CD14-positive monocyte (primary cell): ENCODE measurements around the gene IRF2BP2. TPM values are rescaled to one million over a fixed set of nuclear protein-coding genes. Genes with fewer than 3 reads are reported as not detected.

Experiments
- DNase-seq, 3 donors: peaks; one replicate each; pipeline ENCODE4 v3.0.0-alpha.2; 2011 to 2022
- H2AFZ ChIP-seq: 2 replicates; pipeline ENCODE4 v1.6.0; 2012; ENCODE audit warnings: mild to moderate bottlenecking, low read depth, low read length, inconsistent platforms; ENCODE audit not compliant: insufficient read depth, poor library complexity, severe bottlenecking
- H3K27ac ChIP-seq, 2 donors: 1 replicate in 1 of 2; 2 replicates in 1 of 2; pipeline ENCODE4 v1.5.1; 2012 to 2013; ENCODE audit warnings: low read length in 2 of 2, control low read depth in 1 of 2, inconsistent platforms in 1 of 2, low read depth in 1 of 2, mild to moderate bottlenecking in 1 of 2
- H3K27me3 ChIP-seq, 2 donors: one replicate each; pipeline versions ENCODE4 v1.6.0 to v1.6.1; 2011 to 2013; ENCODE audit warnings: low read length in 2 of 2; ENCODE audit not compliant: control insufficient read depth in 2 of 2, insufficient read depth in 2 of 2
- H3K36me3 ChIP-seq, 2 donors: replicated peaks in 1 of 2; 1 replicate in 1 of 2; 2 replicates in 1 of 2; pipeline versions ENCODE4 v1.5.1 to v1.6.1; 2012 to 2013; ENCODE audit warnings: low read length in 2 of 2, control low read depth in 1 of 2, inconsistent platforms in 1 of 2, mild to moderate bottlenecking in 1 of 2; ENCODE audit not compliant: insufficient read depth in 2 of 2, control insufficient read depth in 1 of 2
- H3K4me1 ChIP-seq, 2 donors: 1 replicate in 1 of 2; 2 replicates in 1 of 2; pipeline versions ENCODE4 v1.5.1 to v1.6.1; 2012 to 2013; ENCODE audit warnings: low read length in 2 of 2, control low read depth in 1 of 2, inconsistent platforms in 1 of 2, mild to moderate bottlenecking in 1 of 2, moderate library complexity in 1 of 2; ENCODE audit not compliant: insufficient read depth in 2 of 2, control insufficient read depth in 1 of 2
- H3K4me2 ChIP-seq: replicated peaks from 2 replicates; pipeline ENCODE3; 2012; ENCODE audit warnings: low read length, moderate library complexity, mild to moderate bottlenecking; ENCODE audit not compliant: poor library complexity, severe bottlenecking; ENCODE audit errors: extremely low read depth
- H3K4me3 ChIP-seq, 3 experiments: fragments of 200-600 bp in 1 of 3; sonication (generic) in 1 of 3; replicated peaks in 1 of 3; 1 replicate in 2 of 3; 2 replicates in 1 of 3; pipeline ENCODE4 v1.5.1; 2011 to 2013; ENCODE audit warnings: low read length in 3 of 3, mild to moderate bottlenecking in 3 of 3, control low read depth in 2 of 3, low read depth in 2 of 3, inconsistent platforms in 1 of 3, moderate library complexity in 1 of 3
- H3K79me2 ChIP-seq: 2 replicates; pipeline ENCODE4 v1.6.0; 2012; ENCODE audit warnings: mild to moderate bottlenecking, control low read depth, inconsistent platforms, low read length, moderate library complexity; ENCODE audit not compliant: insufficient read depth
- H3K9ac ChIP-seq: 2 replicates; pipeline ENCODE4 v1.6.0; 2017; ENCODE audit warnings: low read length, mild to moderate bottlenecking; ENCODE audit not compliant: insufficient read depth, poor library complexity, severe bottlenecking
- H3K9me3 ChIP-seq, 2 donors: replicated peaks in 1 of 2; 1 replicate in 1 of 2; 2 replicates in 1 of 2; pipeline versions ENCODE4 v1.5.1 to v1.6.1; 2012 to 2013; ENCODE audit warnings: low read length in 2 of 2, control low read depth in 1 of 2; ENCODE audit not compliant: control insufficient read depth in 1 of 2, insufficient read depth in 1 of 2
- H4K20me1 ChIP-seq: 2 replicates; pipeline ENCODE4 v1.6.0; 2012; ENCODE audit warnings: mild to moderate bottlenecking, low read length, control low read depth, moderate library complexity; ENCODE audit not compliant: insufficient read depth
- H3K27ac Mint-ChIP-seq, 7 donors: one replicate each; pipeline ENCODE4 v1.8.0; 2020; ENCODE audit warnings: mild to moderate bottlenecking in 7 of 7, mixed read lengths in 7 of 7, moderate library complexity in 6 of 7, inconsistent platforms in 2 of 7
- H3K27me3 Mint-ChIP-seq, 3 donors: one replicate each; pipeline ENCODE4 v1.8.0; 2021 to 2022; ENCODE audit warnings: low read depth in 3 of 3, mild to moderate bottlenecking in 3 of 3, mixed read lengths in 3 of 3, moderate library complexity in 3 of 3, inconsistent platforms in 1 of 3
- H3K36me3 Mint-ChIP-seq, 2 donors: one replicate each; pipeline ENCODE4 v1.8.0; 2020; ENCODE audit warnings: mixed read lengths in 2 of 2, inconsistent platforms in 1 of 2, mild to moderate bottlenecking in 1 of 2
- H3K4me1 Mint-ChIP-seq: one replicate; pipeline ENCODE4 v1.8.0; 2020; ENCODE audit warnings: mild to moderate bottlenecking, mixed read lengths
- H3K4me3 Mint-ChIP-seq, 2 donors: one replicate each; pipeline ENCODE4 v1.8.0; 2020; ENCODE audit warnings: mild to moderate bottlenecking in 2 of 2, mixed read lengths in 2 of 2, moderate library complexity in 1 of 2
- H3K9me3 Mint-ChIP-seq, 7 donors: one replicate each; pipeline ENCODE4 v1.8.0; 2020 to 2022; ENCODE audit warnings: mixed read lengths in 7 of 7, mild to moderate bottlenecking in 6 of 7, moderate library complexity in 6 of 7, inconsistent platforms in 2 of 7
- CTCF ChIP-seq: fragments of 200-600 bp; IDR thresholded peaks from one replicate; pipeline ENCODE4 v1.8.0; 2022; ENCODE audit warnings: antibody characterized with exemption, mild to moderate bottlenecking
- WGBS: methylation state at CpG from one replicate; pipeline ENCODE4 v1.1.5; 2013; ENCODE audit warnings: missing lambda C conversion rate; ENCODE audit not compliant: insufficient coverage; 5-methylcytosine and 5-hydroxymethylcytosine counted together
- intact Hi-C, 2 donors: fragments of 100-400 bp; cut with micrococcal nuclease; formaldehyde crosslinking; loops; one replicate each; pipeline versions ENCODE4 v1.15.0 to v1.15.1; 2023
- polyA plus RNA-seq, 3 donors: library from polyadenylated mRNA; depleted of rRNA in 1 of 3; unstranded in 2 of 3; stranded (reverse) in 1 of 3; fragments of 300-500 nt in 2 of 3; fragments of >200 nt in 1 of 3; fragmentation: Illumina TruSeq in 2 of 3; gene quantifications; 1 replicate in 2 of 3; 2 replicates in 1 of 3; pipeline ENCODE4 v1.2.3, GENCODE V29; 2012 to 2021

IRF2BP2 gene
- polyA plus RNA-seq, 3 donors = 22.4 to 656 (median 22.6) TPM

- Mint-ChIP-seq H3K27me3 (peaks cover 0 to 2% (median 0%) of the 10 kb centered on the region in 3 donors), H3K27ac (peak overlapping the region in 5 of 7 donors; percentile 59 to 94 (median 87)), H3K4me3 (no peak overlapping the region), H3K36me3 (no peaks in the 10 kb centered on the region), H3K4me1 (peaks cover 55% of the 10 kb centered on the region), H3K9me3 (no peaks in the 10 kb centered on the region)
- H3K9ac ChIP-seq = no peak overlapping the region
- DNase-seq = no peak
- H3K79me2 ChIP-seq = no peaks in the 10 kb centered on the region
- H3K36me3 ChIP-seq = no peaks in the 10 kb centered on the region
- intact Hi-C loops = no loop called here
- peaks cover 32 to 66% of the 10 kb centered on the region in 2 donors for H3K4me1 ChIP-seq
- WGBS = 93% methylated on average over 3 of the region's 5 CpGs
- H3K9me3 ChIP-seq = no peaks in the 10 kb centered on the region
- H3K27ac ChIP-seq = no peak overlapping the region
- no peaks in the 10 kb centered on the region for H3K27me3 ChIP-seq
- no peak overlapping the region for H2AFZ ChIP-seq
- no peak for TF ChIP-seq CTCF
- no peaks in the 10 kb centered on the region for H4K20me1 ChIP-seq
- H3K4me2 ChIP-seq = no peak overlapping the region
- H3K4me3 ChIP-seq = no peak overlapping the region
Observed at GRCh38 chr1:234618737-234619049, 8.7 kb upstream of the IRF2BP2 start.

GRCh38 chr1:234617986-234618736 lies 8.2 kb upstream of the IRF2BP2 start:
- no peak overlapping the region for H2AFZ ChIP-seq
- Mint-ChIP-seq H3K9me3 (no peaks in the 10 kb centered on the region), H3K27me3 (peaks cover 0 to 2% (median 0%) of the 10 kb centered on the region in 3 donors), H3K36me3 (no peaks in the 10 kb centered on the region), H3K4me1 (peaks cover 55% of the 10 kb centered on the region), H3K4me3 (no peak overlapping the region), H3K27ac (no peak overlapping the region)
- intact Hi-C loops = no loop called here
- no peak for DNase-seq
- H3K4me1 ChIP-seq = peaks cover 37 to 70% of the 10 kb centered on the region in 2 donors
- no peak overlapping the region for H3K4me3 ChIP-seq
- H3K4me2 ChIP-seq = no peak overlapping the region
- H3K9me3 ChIP-seq = no peaks in the 10 kb centered on the region
- H3K79me2 ChIP-seq = no peaks in the 10 kb centered on the region
- no peaks in the 10 kb centered on the region for H4K20me1 ChIP-seq
- no peaks in the 10 kb centered on the region for H3K36me3 ChIP-seq
- TF ChIP-seq CTCF = no peak
- H3K27ac ChIP-seq = no peak overlapping the region
- no peaks in the 10 kb centered on the region for H3K27me3 ChIP-seq
- no CpG with 5 or more reads among the region's 7 CpGs for WGBS
- H3K9ac ChIP-seq = no peak overlapping the region
